Activated T-cell treated with anti-CD3 and anti-CD28 coated beads, Interleukin-2, amount 50 U/mL, for 24 hours (primary cell): ENCODE data around the gene SHISA9.

Experiments used
- DNase-seq: peaks from one replicate; pipeline ENCODE4 v3.0.0-alpha.2; 2020
- H3K27ac Mint-ChIP-seq: 2 replicates; pipeline ENCODE4 v1.8.0; 2020; ENCODE audit warnings: mild to moderate bottlenecking, mixed read lengths
- H3K27me3 Mint-ChIP-seq: 2 replicates; pipeline ENCODE4 v1.8.0; 2020; ENCODE audit warnings: mixed read lengths
- H3K36me3 Mint-ChIP-seq: 2 replicates; pipeline ENCODE4 v1.8.0; 2020; ENCODE audit warnings: low read depth, mixed read lengths
- H3K4me1 Mint-ChIP-seq: 2 replicates; pipeline ENCODE4 v1.8.0; 2020; ENCODE audit warnings: low read depth, mixed read lengths
- H3K4me3 Mint-ChIP-seq: 2 replicates; pipeline ENCODE4 v1.8.0; 2020; ENCODE audit warnings: mild to moderate bottlenecking, moderate library complexity, mixed read lengths
- H3K9me3 Mint-ChIP-seq: 2 replicates; pipeline ENCODE4 v1.8.0; 2020; ENCODE audit warnings: mixed read lengths

SHISA9 gene

DNA sequence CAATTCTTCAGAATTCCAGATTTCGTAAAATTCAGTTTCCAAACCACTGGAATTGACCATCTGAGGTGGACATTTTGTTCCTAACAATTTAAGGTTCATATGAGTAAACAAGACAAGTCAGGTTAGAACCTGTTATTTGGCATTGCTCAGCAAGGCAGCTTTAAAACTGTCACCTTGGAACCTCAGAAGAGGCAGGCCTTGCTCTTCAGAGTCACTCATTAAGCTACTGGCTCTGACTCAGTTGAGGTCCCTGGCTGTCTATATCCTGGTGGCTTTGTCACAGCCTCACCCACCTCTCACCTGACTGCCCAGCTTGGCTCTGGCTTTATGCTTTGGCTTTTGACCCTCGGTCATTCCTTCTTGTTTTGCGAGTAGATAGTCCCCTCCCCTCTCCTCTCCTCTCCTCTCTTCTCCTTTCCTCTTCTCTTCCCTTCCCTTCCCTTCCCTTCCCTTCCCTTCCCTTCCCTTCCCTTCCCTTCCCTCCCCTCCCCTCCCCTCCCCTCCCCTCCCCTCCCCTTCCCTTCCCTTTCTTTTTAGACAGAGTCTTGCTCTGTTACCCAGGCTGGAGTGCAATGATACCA, 238.4 kb downstream of the SHISA9 start:
- Mint-ChIP-seq H3K4me1 (no peaks in the 10 kb centered on the region), H3K27me3 (no peaks in the 10 kb centered on the region), H3K4me3 (no peak overlapping the region), H3K36me3 (no peaks in the 10 kb centered on the region), H3K9me3 (peaks cover 6% of the 10 kb centered on the region), H3K27ac (no peak overlapping the region)
- no peak for DNase-seq

DNA sequence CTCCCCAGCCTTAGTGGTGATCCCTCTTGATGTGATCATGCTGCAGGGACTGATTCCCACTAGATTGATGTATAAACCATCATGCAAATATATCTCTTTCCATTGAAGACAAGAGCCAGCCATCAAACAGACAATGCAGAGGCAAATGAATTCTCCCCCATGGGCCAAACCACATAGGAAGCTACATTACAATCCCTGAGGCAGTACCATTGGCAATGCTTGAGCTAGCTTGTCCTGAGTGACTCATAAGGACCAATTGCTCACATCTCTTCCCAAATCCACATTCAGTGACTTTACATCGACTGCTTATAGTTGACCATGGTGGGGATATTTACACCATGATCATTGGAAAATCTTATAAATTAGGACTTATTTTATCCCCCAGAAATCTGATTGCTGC, 242.2 kb downstream of the SHISA9 start:
- H3K4me3 Mint-ChIP-seq = no peak overlapping the region
- DNase-seq = no peak

DNA sequence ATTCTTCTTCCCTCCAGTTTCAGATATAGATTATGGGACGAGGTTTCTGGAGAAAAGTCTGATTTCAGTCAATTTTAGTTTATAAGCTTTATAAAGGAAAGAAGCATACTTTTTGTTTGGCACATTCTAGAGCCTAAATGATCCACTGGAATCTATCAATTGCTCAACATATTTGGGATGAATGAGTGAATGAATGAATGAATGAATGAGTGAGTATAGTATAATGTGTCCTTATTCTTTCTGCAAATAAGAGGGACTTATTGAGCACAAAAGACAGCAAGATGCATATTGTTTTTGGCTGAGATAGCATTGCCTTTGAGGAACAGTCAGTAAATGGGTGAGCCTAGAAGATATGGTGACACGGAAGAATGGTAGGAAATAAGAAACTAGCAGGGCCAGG, 245.4 kb downstream of the SHISA9 start:
- DNase-seq = no peak
- H3K36me3 Mint-ChIP-seq = no peaks in the 10 kb centered on the region
- H3K9me3 Mint-ChIP-seq = no peaks in the 10 kb centered on the region
- no peak overlapping the region for H3K4me3 Mint-ChIP-seq
- H3K4me1 Mint-ChIP-seq = no peaks in the 10 kb centered on the region
- no peaks in the 10 kb centered on the region for H3K27me3 Mint-ChIP-seq
- H3K27ac Mint-ChIP-seq = no peak overlapping the region

More for the DNA sequence above, 242.2 kb downstream of the SHISA9 start:
- no peaks in the 10 kb centered on the region for H3K36me3 Mint-ChIP-seq
- no peak overlapping the region for H3K27ac Mint-ChIP-seq
- H3K27me3 Mint-ChIP-seq = no peaks in the 10 kb centered on the region
- H3K9me3 Mint-ChIP-seq = no peaks in the 10 kb centered on the region
- no peaks in the 10 kb centered on the region for H3K4me1 Mint-ChIP-seq

DNA sequence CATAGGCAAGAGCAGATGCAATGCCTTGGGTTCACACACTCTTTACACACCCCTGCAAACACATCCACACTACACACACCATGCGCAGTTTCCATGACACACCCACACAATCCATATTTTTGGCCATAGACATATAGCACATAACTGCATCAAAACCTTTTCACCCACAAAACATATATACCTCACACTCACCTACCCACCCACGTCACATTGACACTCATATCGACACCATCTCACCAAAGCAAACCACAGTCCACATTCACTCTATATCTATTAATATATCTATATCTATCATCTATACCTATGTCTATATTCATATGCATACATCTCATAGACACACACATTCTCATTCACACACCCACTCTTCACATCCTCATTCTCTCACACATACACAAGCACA, 246.9 kb downstream of the SHISA9 start:
- no peaks in the 10 kb centered on the region for H3K36me3 Mint-ChIP-seq
- H3K4me3 Mint-ChIP-seq = no peak overlapping the region
- H3K9me3 Mint-ChIP-seq = no peaks in the 10 kb centered on the region
- no peaks in the 10 kb centered on the region for H3K4me1 Mint-ChIP-seq
- no peak for DNase-seq
- H3K27ac Mint-ChIP-seq = no peak overlapping the region
- no peaks in the 10 kb centered on the region for H3K27me3 Mint-ChIP-seq

DNA sequence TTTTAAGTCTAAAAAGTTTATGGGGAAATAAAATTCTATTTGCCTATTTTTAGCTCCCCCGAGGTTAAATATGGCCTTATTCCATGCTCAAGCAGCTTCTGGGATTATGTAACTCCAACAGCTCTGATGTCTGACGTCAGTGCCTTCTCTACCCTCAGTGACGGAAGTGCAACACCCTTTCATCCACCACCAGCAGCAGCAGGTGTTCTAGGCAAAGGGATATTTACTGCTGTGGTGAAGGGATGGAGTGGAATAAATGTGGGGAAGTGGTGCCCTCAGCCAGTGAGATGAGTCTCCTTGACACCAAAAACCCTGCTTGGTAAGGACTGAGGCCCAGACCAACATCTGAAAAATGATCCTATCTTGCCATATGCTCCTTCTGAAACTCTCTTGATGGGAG, 247.4 kb downstream of the SHISA9 start:
- Mint-ChIP-seq H3K9me3 (no peaks in the 10 kb centered on the region), H3K27ac (no peak overlapping the region), H3K4me1 (no peaks in the 10 kb centered on the region), H3K36me3 (no peaks in the 10 kb centered on the region), H3K4me3 (no peak overlapping the region), H3K27me3 (no peaks in the 10 kb centered on the region)
- DNase-seq = no peak

DNA sequence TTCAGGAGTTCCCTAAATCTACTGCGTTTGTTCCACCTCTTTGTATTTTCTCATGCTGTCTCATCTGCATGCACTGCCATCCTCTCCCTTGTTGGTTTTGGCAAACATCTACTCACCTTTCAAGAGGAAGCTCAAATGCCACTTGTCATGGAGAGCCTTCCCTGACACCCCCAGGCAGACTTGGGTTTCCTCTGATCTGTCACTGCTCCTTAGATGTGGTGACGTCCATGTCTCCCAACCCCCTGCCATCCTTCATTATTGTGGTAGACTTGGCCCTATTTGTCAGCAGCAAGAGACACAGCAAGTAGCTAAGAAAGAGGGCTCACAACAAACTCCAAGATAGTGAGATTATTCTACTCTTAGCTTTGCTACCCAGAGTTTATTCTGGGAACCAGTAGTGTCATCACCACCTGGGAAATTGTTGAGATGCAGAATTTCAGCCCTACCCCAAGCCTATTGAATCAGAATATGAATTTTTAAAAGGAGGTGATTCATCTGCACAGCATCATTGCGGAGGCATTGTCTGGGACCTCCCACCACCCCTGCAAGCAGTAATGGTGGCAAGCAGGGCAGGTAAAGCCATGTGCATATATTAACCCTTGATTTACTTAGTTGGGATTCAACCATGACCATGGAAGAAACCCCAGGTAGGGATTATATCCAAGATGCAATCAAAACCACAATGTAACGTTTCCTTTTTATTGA, 248.9 kb downstream of the SHISA9 start:
- DNase-seq = no peak
- Mint-ChIP-seq H3K27ac (no peak overlapping the region), H3K36me3 (no peaks in the 10 kb centered on the region), H3K4me1 (no peaks in the 10 kb centered on the region), H3K4me3 (no peak overlapping the region), H3K9me3 (no peaks in the 10 kb centered on the region), H3K27me3 (no peaks in the 10 kb centered on the region)

DNA sequence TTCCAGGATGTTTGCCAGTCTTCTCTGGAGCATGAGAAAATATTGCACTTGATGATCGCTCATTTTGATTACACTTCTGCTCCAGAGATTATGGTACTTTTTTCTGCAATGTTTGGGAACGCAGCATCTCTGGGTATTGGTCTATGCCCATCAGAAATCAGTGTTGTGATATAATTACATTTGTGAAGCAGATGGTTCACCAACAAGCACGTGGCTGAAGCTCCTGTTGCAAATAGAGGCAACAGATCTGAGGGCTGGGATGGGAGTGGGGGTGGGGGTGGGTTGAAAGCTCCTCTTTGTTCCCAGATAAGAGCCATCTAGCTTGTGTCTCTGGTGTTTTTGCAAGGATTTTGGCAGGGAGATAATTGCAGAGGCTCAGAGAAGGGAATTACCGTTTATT, 252.3 kb downstream of the SHISA9 start:
- H3K36me3 Mint-ChIP-seq = no peaks in the 10 kb centered on the region
- no peaks in the 10 kb centered on the region for H3K4me1 Mint-ChIP-seq
- no peaks in the 10 kb centered on the region for H3K27me3 Mint-ChIP-seq
- DNase-seq = no peak
- no peak overlapping the region for H3K4me3 Mint-ChIP-seq
- no peaks in the 10 kb centered on the region for H3K9me3 Mint-ChIP-seq
- no peak overlapping the region for H3K27ac Mint-ChIP-seq

DNA sequence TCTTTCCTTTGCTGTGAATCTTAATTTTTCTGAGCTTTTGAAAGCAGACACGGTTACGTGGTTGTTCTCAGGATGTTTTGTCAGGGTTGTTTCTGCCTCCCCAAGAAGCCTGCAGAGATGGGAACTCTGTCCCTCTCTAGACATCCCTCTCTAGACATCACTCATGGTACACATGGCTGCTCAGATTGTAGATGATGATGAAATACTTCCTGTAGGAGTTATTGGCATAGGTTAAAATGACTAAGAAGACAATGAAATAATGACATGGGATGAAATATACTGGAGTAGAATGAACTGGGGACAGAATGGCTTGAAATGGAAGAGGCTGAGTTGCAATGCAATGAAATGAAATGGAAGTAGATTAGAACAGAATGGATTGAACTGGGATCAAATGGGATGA, 253.4 kb downstream of the SHISA9 start:
- no peaks in the 10 kb centered on the region for H3K4me1 Mint-ChIP-seq
- no peak for DNase-seq
- no peak overlapping the region for H3K4me3 Mint-ChIP-seq
- no peaks in the 10 kb centered on the region for H3K36me3 Mint-ChIP-seq
- no peak overlapping the region for H3K27ac Mint-ChIP-seq
- no peaks in the 10 kb centered on the region for H3K27me3 Mint-ChIP-seq
- H3K9me3 Mint-ChIP-seq = no peaks in the 10 kb centered on the region

DNA sequence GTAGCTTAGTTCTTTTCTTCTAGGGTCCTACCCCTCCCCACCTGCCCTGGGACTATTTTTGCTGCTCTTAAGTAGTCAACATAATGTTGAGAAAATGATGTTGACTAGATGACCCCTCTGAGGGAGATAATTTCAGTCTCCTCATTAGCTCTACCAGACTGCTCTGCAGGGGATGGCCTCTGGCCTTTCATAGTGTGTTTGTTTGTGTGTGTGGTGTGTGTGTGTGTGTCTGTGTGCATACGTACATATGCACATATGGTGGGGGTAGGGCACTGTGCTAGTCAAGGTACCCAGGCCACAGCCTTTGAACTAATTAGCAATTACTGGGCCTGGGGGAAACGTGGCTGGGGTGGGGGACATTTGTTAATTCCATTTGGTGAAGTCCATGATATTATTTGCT, 254.0 kb downstream of the SHISA9 start:
- H3K27me3 Mint-ChIP-seq = no peaks in the 10 kb centered on the region
- H3K27ac Mint-ChIP-seq = no peak overlapping the region
- no peak for DNase-seq
- H3K36me3 Mint-ChIP-seq = no peaks in the 10 kb centered on the region
- H3K4me3 Mint-ChIP-seq = no peak overlapping the region
- H3K9me3 Mint-ChIP-seq = no peaks in the 10 kb centered on the region
- no peaks in the 10 kb centered on the region for H3K4me1 Mint-ChIP-seq

DNA sequence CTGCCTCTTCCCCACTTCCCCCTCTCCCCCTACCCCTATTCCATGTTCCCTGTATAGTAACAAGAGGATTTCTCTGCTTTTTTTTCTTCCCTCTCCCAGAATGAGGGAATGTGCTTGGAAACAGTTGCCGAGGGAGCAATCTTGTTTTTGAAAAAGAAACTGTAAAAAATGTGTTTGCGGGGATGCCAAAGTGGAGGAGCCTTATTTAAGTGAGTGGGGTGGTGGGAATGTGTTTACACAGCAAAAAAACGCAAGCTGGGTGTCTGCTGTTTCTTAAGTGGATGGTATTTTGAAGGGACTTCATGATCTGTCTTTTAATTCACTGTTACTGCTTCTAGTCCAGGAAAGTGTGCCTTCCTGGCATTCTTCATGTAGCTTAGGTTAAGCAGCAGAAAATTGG, 254.4 kb downstream of the SHISA9 start:
- H3K27me3 Mint-ChIP-seq = no peaks in the 10 kb centered on the region
- DNase-seq = no peak

DNA sequence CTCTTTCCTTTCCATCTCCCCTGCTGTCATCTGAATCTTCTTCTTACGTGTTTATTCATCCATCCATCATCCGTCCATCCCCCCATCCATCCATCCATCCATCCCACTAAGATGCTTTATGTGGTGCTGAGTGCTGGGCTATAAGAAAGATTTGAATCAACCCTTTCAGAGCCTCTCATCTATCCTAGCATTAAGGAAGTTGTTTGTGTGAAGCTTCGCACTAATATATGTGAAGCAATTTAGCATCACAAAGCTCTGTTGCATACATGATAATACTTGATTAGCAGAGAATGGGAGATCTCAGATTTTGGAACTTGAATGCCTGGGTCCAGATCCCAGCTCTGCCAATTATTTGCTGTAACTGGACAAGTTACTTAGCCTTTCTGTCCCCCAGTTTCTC, 255.7 kb downstream of the SHISA9 start:
- H3K4me1 Mint-ChIP-seq = no peaks in the 10 kb centered on the region
- no peaks in the 10 kb centered on the region for H3K36me3 Mint-ChIP-seq
- no peak overlapping the region for H3K27ac Mint-ChIP-seq
- H3K9me3 Mint-ChIP-seq = no peaks in the 10 kb centered on the region
- H3K27me3 Mint-ChIP-seq = no peaks in the 10 kb centered on the region
- no peak for DNase-seq
- no peak overlapping the region for H3K4me3 Mint-ChIP-seq

More for the DNA sequence above, 254.4 kb downstream of the SHISA9 start:
- Mint-ChIP-seq H3K4me3 (no peak overlapping the region), H3K27ac (no peak overlapping the region), H3K9me3 (no peaks in the 10 kb centered on the region), H3K4me1 (no peaks in the 10 kb centered on the region), H3K36me3 (no peaks in the 10 kb centered on the region)

DNA sequence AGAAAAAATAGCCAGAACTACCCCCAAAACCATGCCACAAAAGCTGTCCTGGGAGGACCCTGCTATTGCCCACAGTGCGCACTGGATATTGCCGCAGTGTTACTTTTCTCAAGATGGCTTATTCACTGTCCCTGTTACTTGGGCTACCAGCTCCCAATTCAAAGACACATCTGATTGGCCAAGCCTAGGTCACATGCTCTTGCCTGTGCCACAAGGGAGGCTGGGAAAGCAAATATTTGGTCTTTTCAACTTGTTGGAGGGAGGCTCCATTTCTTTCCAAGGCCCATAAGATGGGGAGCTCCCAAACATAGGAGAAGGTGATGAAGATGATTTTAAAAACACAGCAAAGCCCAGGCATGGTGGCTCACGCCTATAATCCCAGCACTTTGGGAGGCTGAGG, 257.0 kb downstream of the SHISA9 start:
- Mint-ChIP-seq H3K27ac (no peak overlapping the region), H3K27me3 (no peaks in the 10 kb centered on the region), H3K36me3 (no peaks in the 10 kb centered on the region), H3K4me3 (no peak overlapping the region), H3K4me1 (no peaks in the 10 kb centered on the region), H3K9me3 (no peaks in the 10 kb centered on the region)
- DNase-seq = no peak

DNA sequence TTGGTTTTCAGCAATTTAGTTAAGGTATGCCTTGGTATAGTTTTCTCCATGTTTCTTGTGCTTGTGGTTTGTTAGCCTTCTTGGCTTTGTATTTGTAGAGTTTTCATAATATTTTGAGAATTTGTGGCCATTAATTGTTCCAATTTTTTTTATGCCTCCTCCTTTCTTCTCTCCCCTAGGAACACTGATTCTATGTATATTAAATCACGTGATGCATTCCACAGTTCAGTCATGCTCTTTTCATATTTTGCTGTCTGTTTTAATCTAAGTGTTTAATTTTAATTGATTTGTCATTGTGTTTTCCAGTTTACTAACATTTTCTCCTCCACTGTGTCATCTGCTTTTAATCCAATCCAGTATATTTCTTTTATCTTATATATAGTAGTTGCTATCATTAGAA, 263.6 kb downstream of the SHISA9 start:
- Mint-ChIP-seq H3K27me3 (no peaks in the 10 kb centered on the region), H3K36me3 (no peaks in the 10 kb centered on the region), H3K27ac (no peak overlapping the region), H3K4me3 (no peak overlapping the region), H3K9me3 (peaks cover 11% of the 10 kb centered on the region), H3K4me1 (no peaks in the 10 kb centered on the region)
- no peak for DNase-seq

DNA sequence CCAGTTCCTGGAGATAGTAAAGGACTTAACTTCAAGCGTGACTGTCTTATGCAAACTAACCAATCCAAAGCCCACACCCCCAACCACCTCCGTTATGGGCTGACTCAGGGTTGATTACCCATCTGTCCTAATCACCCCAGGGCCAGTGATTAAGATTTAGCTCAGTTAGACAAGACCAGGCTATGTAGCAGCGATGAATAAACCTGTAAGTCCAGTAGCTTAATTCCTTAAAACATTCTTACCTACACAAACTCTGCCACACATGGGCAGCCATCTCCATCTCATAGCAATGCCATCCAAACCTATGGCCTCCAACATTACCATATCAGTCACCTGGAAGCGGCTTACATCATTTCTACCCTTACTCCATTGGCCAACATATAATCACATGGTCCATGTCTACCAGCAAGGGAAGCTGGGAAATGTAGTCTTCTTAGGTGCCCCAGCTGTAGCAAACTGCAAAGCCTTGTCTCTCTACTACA, 266.7 kb downstream of the SHISA9 start:
- no peak overlapping the region for H3K4me3 Mint-ChIP-seq
- H3K27ac Mint-ChIP-seq = no peak overlapping the region
- H3K36me3 Mint-ChIP-seq = no peaks in the 10 kb centered on the region
- no peaks in the 10 kb centered on the region for H3K4me1 Mint-ChIP-seq
- H3K27me3 Mint-ChIP-seq = no peaks in the 10 kb centered on the region
- peaks cover 16% of the 10 kb centered on the region for H3K9me3 Mint-ChIP-seq
- DNase-seq = no peak

DNA sequence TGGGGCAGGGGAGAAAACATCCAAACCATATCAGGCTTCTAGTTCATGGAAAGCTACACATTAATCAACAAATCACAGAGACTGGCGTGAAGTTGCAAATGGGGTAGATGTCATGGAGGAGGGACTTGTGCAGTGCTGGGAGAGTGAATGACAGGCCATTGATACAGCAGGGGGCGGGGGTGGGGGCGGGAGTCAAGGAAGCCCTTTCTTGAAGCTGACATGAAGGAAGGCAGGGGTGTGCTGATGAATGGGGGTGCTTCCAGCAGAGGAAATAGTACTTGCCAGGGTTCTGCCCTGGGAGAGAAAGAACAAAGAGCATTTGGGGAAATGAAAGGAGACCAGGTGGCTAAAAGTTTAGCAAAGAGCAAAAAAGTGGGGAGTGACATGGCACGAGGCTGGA, 269.9 kb downstream of the SHISA9 start:
- H3K27me3 Mint-ChIP-seq = no peaks in the 10 kb centered on the region
- H3K36me3 Mint-ChIP-seq = no peaks in the 10 kb centered on the region
- no peaks in the 10 kb centered on the region for H3K4me1 Mint-ChIP-seq
- no peak for DNase-seq
- H3K27ac Mint-ChIP-seq = no peak overlapping the region
- no peak overlapping the region for H3K4me3 Mint-ChIP-seq
- peaks cover 12% of the 10 kb centered on the region for H3K9me3 Mint-ChIP-seq
